Body of pancreas (tissue), 4 donors: ENCODE measurements around the gene SLAMF6.

ENCODE experiments used
- CTCF ChIP-seq, 7 experiments: fragments of 450-650 bp in 4 of 7; fragments of 200-600 bp in 3 of 7; sonication (generic) in 3 of 7; IDR thresholded peaks; one replicate each; pipeline ENCODE4 v1.5.1; 2016 to 2019; ENCODE audit warnings: antibody characterized with exemption in 7 of 7
- POLR2A ChIP-seq, 3 donors: fragments of 450-650 bp; IDR thresholded peaks; one replicate each; pipeline ENCODE4 v1.6.1; 2016; ENCODE audit warnings: antibody characterized with exemption in 3 of 3, mild to moderate bottlenecking in 2 of 3

GRCh38 chr1:160474392-160475242 lies 48.4 kb downstream of the SLAMF6 start:
- TF ChIP-seq POLR2A (IDR thresholded peaks at IDR 0.05) (no peak), CTCF (IDR thresholded peaks at IDR 0.05) (no peak)
